H1 (cell line): ENCODE data around the gene B9D2. TPM values are rescaled to one million over a fixed set of nuclear protein-coding genes. Genes with fewer than 3 reads are reported as not detected.

Experiments used
- EGR1 ChIP-seq: IDR thresholded peaks from 2 replicates; pipeline ENCODE4 v1.6.1; 2011; ENCODE audit warnings: low read depth, low read length, borderline replicate concordance
- JUND ChIP-seq: IDR thresholded peaks from 2 replicates; pipeline ENCODE4 v1.6.1; 2011; ENCODE audit warnings: mild to moderate bottlenecking, improper control_type of control experiment, low read length
- polyA plus RNA-seq, 7 experiments: library from polyadenylated mRNA; depleted of rRNA in 3 of 7; stranded (reverse) in 5 of 7; unstranded in 2 of 7; fragments of >200 nt in 5 of 7; fragments of 200-250 nt in 2 of 7; gene quantifications; 1 replicate in 5 of 7; 2 replicates in 1 of 7; 4 replicates in 1 of 7; pipeline versions ENCODE4 v1.2.1 to v1.2.3, GENCODE V29; 2011 to 2013; ENCODE audit warnings: missing spikeins in 2 of 7, mixed read lengths in 2 of 7
- total RNA-seq: library from RNA; stranded (reverse); fragmentation: NEBNext Ultra II Directional; extraction: Animal tissue kit (Norgen Biotek cat#: 25700); gene quantifications from 2 replicates; pipeline ENCODE4 v1.2.1, GENCODE V29; 2021

Gene B9D2
- total and polyA plus RNA-seq, 2 of the 8 experiments (the other 6 are each of a cell fraction or from before 2014, with no cell fraction given): 4.9 to 6.3 TPM

DNA sequence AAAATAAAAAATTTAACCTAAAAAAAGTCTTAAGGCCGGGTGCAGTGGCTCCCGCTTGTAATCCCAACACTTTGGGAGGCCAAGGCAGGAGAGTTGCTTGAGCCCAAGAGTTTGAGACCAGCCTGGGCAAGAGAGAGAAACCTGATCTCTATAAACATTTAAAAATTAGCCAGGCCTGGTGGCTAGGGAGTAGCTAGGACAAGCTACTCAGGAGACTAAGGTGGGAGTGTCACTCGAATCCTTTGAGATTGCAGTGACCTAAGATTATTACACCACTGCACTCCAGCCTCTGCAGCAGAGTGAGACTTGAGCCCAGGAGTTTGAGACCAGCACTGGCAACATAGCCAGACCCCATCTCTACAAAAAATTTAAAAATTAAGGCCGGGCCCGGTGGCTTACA is 52.9 kb downstream of the B9D2 start (continued):
- TF ChIP-seq JUND (no peak), EGR1 (no peak)
